Omental fat pad (tissue), 4 donors: ENCODE results near the gene IGSF5. TPM values are rescaled to one million over a fixed set of nuclear protein-coding genes. Genes with fewer than 3 reads are reported as not detected.

Experiments
- ATAC-seq: fragments of 150-250 bp; one replicate; pipeline ENCODE4 v1.9.1; 2016; ENCODE audit warnings: mild to moderate bottlenecking, moderate library complexity; ENCODE audit not compliant: low FRiP score
- DNase-seq: peaks from one replicate; pipeline ENCODE4 v3.0.0-alpha.2; 2019; ENCODE audit warnings: low spot score
- CTCF ChIP-seq, 3 donors: fragments of 450-650 bp; IDR thresholded peaks; one replicate each; pipeline ENCODE4 v1.5.1; 2016 to 2017; ENCODE audit warnings: antibody characterized with exemption in 3 of 3, mild to moderate bottlenecking in 3 of 3, moderate library complexity in 2 of 3
- total RNA-seq, 4 donors: library from RNA; depleted of rRNA; stranded (reverse); fragments of >200 nt; gene quantifications; one replicate each; pipeline ENCODE4 v1.1.0, GENCODE V29; 2016

The IGSF5 gene
- total RNA-seq, 4 donors from 2014 or later, result not detected

GRCh38 chr21:39763272-39763970, 18.4 kb downstream of the IGSF5 start:
- no peak for TF ChIP-seq CTCF (IDR thresholded peaks at IDR 0.05)
- DNase-seq (no peak), ATAC-seq (no peak)

- no peak for ATAC-seq
- TF ChIP-seq CTCF (IDR thresholded peaks at IDR 0.05), result no peak
- no peak for DNase-seq
Observed at GRCh38 chr21:39774227-39774626, 29.2 kb downstream of the IGSF5 start.

- TF ChIP-seq CTCF (IDR thresholded peaks at IDR 0.05), result no peak
- ATAC-seq, result no peak
Observed at GRCh38 chr21:39775816-39776215, 30.8 kb downstream of the IGSF5 start.

GRCh38 chr21:39776589-39776988, 31.6 kb downstream of the IGSF5 start:
- DNase-seq (no peak), ATAC-seq (peak; percentile 75)
- TF ChIP-seq CTCF (IDR thresholded peaks at IDR 0.05), result no peak

More at GRCh38 chr21:39775816-39776215, 30.8 kb downstream of the IGSF5 start:
- DNase-seq, result no peak

GRCh38 chr21:39781331-39781730, 36.3 kb downstream of the IGSF5 start:
- no peak for DNase-seq
- TF ChIP-seq CTCF (IDR thresholded peaks at IDR 0.05), result no peak
- no peak for ATAC-seq

GRCh38 chr21:39788383-39788782, 43.4 kb downstream of the IGSF5 start:
- peak in 1 of 3 donors; percentile 20 for TF ChIP-seq CTCF (IDR thresholded peaks at IDR 0.05)
- DNase-seq, result peak; percentile 23
- peak; percentile 98 for ATAC-seq

- ATAC-seq (no peak), DNase-seq (no peak)
- no peak for TF ChIP-seq CTCF (IDR thresholded peaks at IDR 0.05)
Observed at GRCh38 chr21:39796466-39796865, 51.5 kb downstream of the IGSF5 start.
